ENCODE measurements around the gene TENT5A.

TENT5A gene

DNA sequence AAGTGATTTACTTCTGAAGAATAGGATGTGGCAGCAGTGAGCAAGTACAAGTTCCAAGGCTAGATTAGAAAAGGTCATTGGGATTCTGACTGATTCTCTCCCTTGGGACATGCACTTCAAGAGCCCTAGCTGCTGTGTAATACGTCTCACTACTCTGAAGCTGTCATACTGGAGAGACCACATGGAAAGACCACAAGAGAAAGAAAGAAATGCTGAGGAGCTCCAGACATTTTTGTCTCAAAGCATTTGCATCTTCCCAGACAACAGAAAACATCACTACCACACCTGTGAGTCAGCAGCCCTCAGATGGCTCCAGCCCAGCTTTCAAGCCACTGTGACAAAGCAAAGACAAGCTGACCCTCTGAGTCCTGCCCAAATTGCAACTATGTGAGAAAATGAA lies 20.7 kb downstream of the TENT5A start:
- no peaks in the 10 kb centered on the region for H3K9me3 ChIP-seq (replicated peaks; ENCODE audit: insufficient read depth, low read length)
- no peak for DNase-seq
- no peaks in the 10 kb centered on the region for H3K27me3 ChIP-seq (replicated peaks; ENCODE audit: insufficient read depth, low read length)
- H2AFZ ChIP-seq (ENCODE audit: low read length): no peak overlapping the region
- H3K36me3 ChIP-seq (replicated peaks; ENCODE audit: insufficient read depth, low read length): no peaks in the 10 kb centered on the region
- H3K4me2 ChIP-seq (ENCODE audit: low read depth, low read length): no peak overlapping the region
- H3K27ac ChIP-seq (ENCODE audit: low read length): no peak overlapping the region
- no peaks in the 10 kb centered on the region for H4K20me1 ChIP-seq (ENCODE audit: insufficient read depth, low read length)
- H3K4me3 ChIP-seq (ENCODE audit: low read length): no peak overlapping the region
- no peaks in the 10 kb centered on the region for H3F3A ChIP-seq (ENCODE audit: insufficient read depth, low read length)
- H3K9ac ChIP-seq (ENCODE audit: low read length): no peak overlapping the region
- no peak for TF ChIP-seq EZH2phosphoT487 (IDR thresholded peaks at IDR 0.05; ENCODE audit: low read length)
- no peak for TF ChIP-seq EZH2 (optimal IDR thresholded peaks at IDR 0.05; ENCODE audit: low read depth, low read length)
- TF ChIP-seq, protein P1, sequence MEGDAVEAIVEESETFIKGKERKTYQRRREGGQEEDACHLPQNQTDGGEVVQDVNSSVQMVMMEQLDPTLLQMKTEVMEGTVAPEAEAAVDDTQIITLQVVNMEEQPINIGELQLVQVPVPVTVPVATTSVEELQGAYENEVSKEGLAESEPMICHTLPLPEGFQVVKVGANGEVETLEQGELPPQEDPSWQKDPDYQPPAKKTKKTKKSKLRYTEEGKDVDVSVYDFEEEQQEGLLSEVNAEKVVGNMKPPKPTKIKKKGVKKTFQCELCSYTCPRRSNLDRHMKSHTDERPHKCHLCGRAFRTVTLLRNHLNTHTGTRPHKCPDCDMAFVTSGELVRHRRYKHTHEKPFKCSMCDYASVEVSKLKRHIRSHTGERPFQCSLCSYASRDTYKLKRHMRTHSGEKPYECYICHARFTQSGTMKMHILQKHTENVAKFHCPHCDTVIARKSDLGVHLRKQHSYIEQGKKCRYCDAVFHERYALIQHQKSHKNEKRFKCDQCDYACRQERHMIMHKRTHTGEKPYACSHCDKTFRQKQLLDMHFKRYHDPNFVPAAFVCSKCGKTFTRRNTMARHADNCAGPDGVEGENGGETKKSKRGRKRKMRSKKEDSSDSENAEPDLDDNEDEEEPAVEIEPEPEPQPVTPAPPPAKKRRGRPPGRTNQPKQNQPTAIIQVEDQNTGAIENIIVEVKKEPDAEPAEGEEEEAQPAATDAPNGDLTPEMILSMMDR (IDR thresholded peaks at IDR 0.05; ENCODE audit: low read length): no peak
- H3K79me2 ChIP-seq (ENCODE audit: low read length): no peaks in the 10 kb centered on the region
- H3K4me1 ChIP-seq (ENCODE audit: low read length): no peaks in the 10 kb centered on the region
- no peaks in the 10 kb centered on the region for H3K9me2 ChIP-seq (replicated peaks; ENCODE audit: insufficient read depth, low read length)

DNA sequence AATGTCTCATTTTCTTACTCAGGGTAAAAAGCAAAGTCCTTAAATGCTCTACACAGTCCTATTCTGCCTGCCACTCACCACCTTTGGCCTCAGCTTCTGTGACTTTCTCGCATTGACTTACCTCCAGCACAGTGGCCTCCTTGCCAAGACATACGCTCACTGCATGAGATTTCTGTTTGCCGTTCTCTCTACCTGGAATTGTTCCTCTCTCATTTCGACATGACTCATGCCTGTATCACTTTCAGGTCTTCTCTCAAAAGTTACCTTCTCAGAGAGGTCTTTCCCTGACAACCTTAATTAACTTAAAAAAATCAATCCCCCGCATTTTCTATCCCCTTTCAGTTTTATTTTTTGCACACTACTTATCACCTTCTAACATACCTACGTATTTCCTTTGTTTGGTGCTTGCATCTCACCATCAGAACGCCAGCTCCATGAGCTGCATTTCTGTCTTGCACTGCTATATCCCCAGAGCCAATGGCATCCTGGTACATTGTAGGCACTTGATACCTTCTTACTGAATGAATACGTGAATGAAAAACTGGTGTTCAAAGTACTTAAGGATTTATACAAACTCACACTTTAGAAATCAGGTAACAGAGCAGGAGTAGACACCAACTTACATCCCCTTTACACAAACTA lies 24.5 kb downstream of the TENT5A start:
- no peak overlapping the region for H3K4me2 ChIP-seq (ENCODE audit: low read depth, low read length)

GRCh38 chr6:81725127-81725526 lies 27.4 kb downstream of the TENT5A start:
- H2AFZ ChIP-seq (ENCODE audit: low read length): no peak overlapping the region
- H4K20me1 ChIP-seq (ENCODE audit: insufficient read depth, low read length): no peaks in the 10 kb centered on the region
- TF ChIP-seq, protein P1 (IDR thresholded peaks at IDR 0.05; ENCODE audit: low read length): no peak
- TF ChIP-seq EZH2phosphoT487 (IDR thresholded peaks at IDR 0.05; ENCODE audit: low read length): no peak
- no peak for TF ChIP-seq EZH2 (optimal IDR thresholded peaks at IDR 0.05; ENCODE audit: low read depth, low read length)
- H3K9me3 ChIP-seq (replicated peaks; ENCODE audit: insufficient read depth, low read length): no peaks in the 10 kb centered on the region
- no peaks in the 10 kb centered on the region for H3K9me2 ChIP-seq (replicated peaks; ENCODE audit: insufficient read depth, low read length)
- no peaks in the 10 kb centered on the region for H3K36me3 ChIP-seq (replicated peaks; ENCODE audit: insufficient read depth, low read length)
- DNase-seq: no peak
- no peak overlapping the region for H3K4me2 ChIP-seq (ENCODE audit: low read depth, low read length)
- H3K79me2 ChIP-seq (ENCODE audit: low read length): no peaks in the 10 kb centered on the region
- H3K9ac ChIP-seq (ENCODE audit: low read length): no peak overlapping the region
- no peak overlapping the region for H3K27ac ChIP-seq (ENCODE audit: low read length)
- H3F3A ChIP-seq (ENCODE audit: insufficient read depth, low read length): no peaks in the 10 kb centered on the region
- H3K27me3 ChIP-seq (replicated peaks; ENCODE audit: insufficient read depth, low read length): no peaks in the 10 kb centered on the region
- H3K4me1 ChIP-seq (ENCODE audit: low read length): no peaks in the 10 kb centered on the region
- no peak overlapping the region for H3K4me3 ChIP-seq (ENCODE audit: low read length)

More for the DNA sequence above, 24.5 kb downstream of the TENT5A start:
- Histone ChIP-seq H3K79me2 (ENCODE audit: low read length) (no peaks in the 10 kb centered on the region), H3K36me3 (replicated peaks; ENCODE audit: insufficient read depth, low read length) (no peaks in the 10 kb centered on the region), H3F3A (ENCODE audit: insufficient read depth, low read length) (no peaks in the 10 kb centered on the region), H3K4me3 (ENCODE audit: low read length) (no peak overlapping the region), H3K9me2 (replicated peaks; ENCODE audit: insufficient read depth, low read length) (no peaks in the 10 kb centered on the region), H3K9ac (ENCODE audit: low read length) (no peak overlapping the region), H3K27ac (ENCODE audit: low read length) (no peak overlapping the region), H2AFZ (ENCODE audit: low read length) (no peak overlapping the region), H3K9me3 (replicated peaks; ENCODE audit: insufficient read depth, low read length) (no peaks in the 10 kb centered on the region), H3K4me1 (ENCODE audit: low read length) (no peaks in the 10 kb centered on the region), H3K27me3 (replicated peaks; ENCODE audit: insufficient read depth, low read length) (no peaks in the 10 kb centered on the region), H4K20me1 (ENCODE audit: insufficient read depth, low read length) (no peaks in the 10 kb centered on the region)
- TF ChIP-seq EZH2phosphoT487 (IDR thresholded peaks at IDR 0.05; ENCODE audit: low read length) (no peak), EZH2 (optimal IDR thresholded peaks at IDR 0.05; ENCODE audit: low read depth, low read length) (no peak)
- TF ChIP-seq, protein P1 (IDR thresholded peaks at IDR 0.05; ENCODE audit: low read length): no peak
- no peak for DNase-seq
